Right lobe of liver (tissue), 6 donors: Measurements from ENCODE around the gene TMEM81. TPM values are rescaled to one million over a fixed set of nuclear protein-coding genes. Genes with fewer than 3 reads are reported as not detected.
A peak's percentile ranks its signal among the peaks of the same experiment; 100 is the strongest.

Source experiments
- ATAC-seq, 4 donors: fragments of 200-7000 bp; cut with Tn5 transposase; one replicate each; pipeline ENCODE4 v1.9.1; 2020; ENCODE audit warnings: mild to moderate bottlenecking in 4 of 4, moderate library complexity in 4 of 4
- DNase-seq, 3 donors: peaks; one replicate each; pipeline ENCODE4 v3.0.0-alpha.2; 2020
- H3K27ac ChIP-seq, 3 donors: fragments of 200-600 bp; one replicate each; pipeline ENCODE4 v1.8.0; 2022
- H3K27me3 ChIP-seq, 2 donors: fragments of 200-600 bp; one replicate each; pipeline ENCODE4 v1.8.0; 2022
- H3K36me3 ChIP-seq, 4 donors: fragments of 200-600 bp; sonication (generic) in 1 of 4; one replicate each; pipeline versions ENCODE4 v1.5.1 to v1.8.0; 2017 to 2022; ENCODE audit warnings: control low read depth in 1 of 4
- H3K4me1 ChIP-seq, 4 donors: fragments of 200-600 bp; sonication (generic) in 1 of 4; one replicate each; pipeline versions ENCODE4 v1.5.1 to v1.8.0; 2017 to 2022; ENCODE audit warnings: control low read depth in 1 of 4
- H3K4me3 ChIP-seq, 3 donors: fragments of 200-600 bp; one replicate each; pipeline ENCODE4 v1.8.0; 2022
- H3K9me3 ChIP-seq, 4 donors: fragments of 200-600 bp; sonication (generic) in 1 of 4; one replicate each; pipeline versions ENCODE4 v1.5.1 to v1.8.0; 2017 to 2022; ENCODE audit warnings: control low read depth in 1 of 4
- CTCF ChIP-seq, 4 donors: fragments of 200-600 bp in 3 of 4; fragments of 450-650 bp in 1 of 4; IDR thresholded peaks; one replicate each; pipeline versions ENCODE4 v1.5.1 to v1.8.0; 2016 to 2022; ENCODE audit warnings: antibody characterized with exemption in 4 of 4, mild to moderate bottlenecking in 2 of 4
- POLR2A ChIP-seq: fragments of 450-650 bp; IDR thresholded peaks from one replicate; pipeline ENCODE4 v1.6.1; 2017; ENCODE audit warnings: antibody characterized with exemption, mild to moderate bottlenecking
- WGBS: methylation state at CpG from one replicate; pipeline ENCODE4 v1.1.6; 2018; ENCODE audit warnings: low coverage, low lambda C conversion rate; ENCODE audit not compliant: insufficient coverage; ENCODE audit errors: missing lambda C conversion rate; 5-methylcytosine and 5-hydroxymethylcytosine counted together
- intact Hi-C, 2 donors: fragments of 100-400 bp; cut with DNase I; formaldehyde crosslinking; loops; one replicate each; pipeline versions ENCODE4 v1.11.2 to v1.14.1; 2022
- total RNA-seq, 6 experiments: library from RNA; depleted of rRNA in 2 of 6; stranded (reverse); fragments of >200 nt in 2 of 6; fragmentation: NEBNext Ultra II Directional in 3 of 6; extraction: Animal tissue kit (Norgen Biotek cat#: 25700) in 3 of 6; gene quantifications; one replicate each; pipeline versions ENCODE4 v1.1.0 to v1.2.4, GENCODE V29; 2016 to 2023
- donor health status: DM: no; HTN: yes; CAD: no.
- donor health status: DM: no; HTN: no; CAD: no.
- donor health status: DM: no; HTN: no; CAD: no.
- donor health status: DM: no; HTN: yes; CAD: no.
- donor health status: DM: no; HTN: yes; CAD: no.

TMEM81 gene
- total RNA-seq, 6 experiments from 2014 or later: 0.49 to 2.7 (median 1.8) TPM

GRCh38 chr1:205062895-205063294, 21.4 kb downstream of the TMEM81 start:
- 56% methylated on average over 3 of the region's 3 CpGs for WGBS
- no peak for ATAC-seq
- TF ChIP-seq POLR2A: no peak
- no peak for TF ChIP-seq CTCF (IDR thresholded peaks at IDR 0.05)

GRCh38 chr1:205062319-205062718, 21.9 kb downstream of the TMEM81 start:
- TF ChIP-seq CTCF (IDR thresholded peaks at IDR 0.05) (no peak), POLR2A (no peak)
- Histone ChIP-seq H3K27me3 (no peaks in the 10 kb centered on the region), H3K4me1 (no peaks in the 10 kb centered on the region), H3K36me3 (no peaks in the 10 kb centered on the region), H3K27ac (no peak overlapping the region), H3K9me3 (no peaks in the 10 kb centered on the region), H3K4me3 (no peak overlapping the region)
- WGBS: no CpG with 5 or more reads among the region's 8 CpGs
- no peak for DNase-seq
- no peak for ATAC-seq
- intact Hi-C loops: loop anchor here (5.0 to 10.0 kb wide), 2 partner anchors 75 to 192 kb away; no protein-coding TSS in a partner anchor

More at GRCh38 chr1:205062895-205063294, 21.4 kb downstream of the TMEM81 start:
- H3K4me1 ChIP-seq: no peaks in the 10 kb centered on the region
- H3K27ac ChIP-seq: no peak overlapping the region
- H3K9me3 ChIP-seq: no peaks in the 10 kb centered on the region
- no peaks in the 10 kb centered on the region for H3K27me3 ChIP-seq
- intact Hi-C loops: loop anchor here (5.0 to 10.0 kb wide), 2 partner anchors 76 to 192 kb away; no protein-coding TSS in a partner anchor
- no peaks in the 10 kb centered on the region for H3K36me3 ChIP-seq
- H3K4me3 ChIP-seq: no peak overlapping the region
- DNase-seq: no peak

GRCh38 chr1:205061665-205062069, 22.6 kb downstream of the TMEM81 start:
- ATAC-seq (peak; percentile 70 to 90 (median 87)), DNase-seq (peak in 2 of 3 donors; percentile 63 to 76)
- Histone ChIP-seq H3K9me3 (no peaks in the 10 kb centered on the region), H3K36me3 (no peaks in the 10 kb centered on the region), H3K4me1 (no peaks in the 10 kb centered on the region), H3K4me3 (no peak overlapping the region), H3K27me3 (no peaks in the 10 kb centered on the region), H3K27ac (no peak overlapping the region)
- peak; percentile 86 to 94 (median 88) for TF ChIP-seq CTCF (IDR thresholded peaks at IDR 0.05)
- TF ChIP-seq POLR2A: no peak
- WGBS: 16% methylated on average over 11 of the region's 13 CpGs
- intact Hi-C loops: loop anchor here (5.0 to 10.0 kb wide), 2 partner anchors 74 to 193 kb away; no protein-coding TSS in a partner anchor

- Histone ChIP-seq H3K27me3 (no peaks in the 10 kb centered on the region), H3K27ac (no peak overlapping the region), H3K36me3 (no peaks in the 10 kb centered on the region), H3K9me3 (no peaks in the 10 kb centered on the region), H3K4me3 (no peak overlapping the region), H3K4me1 (no peaks in the 10 kb centered on the region)
- ATAC-seq: peak; percentile 31 to 60 (median 56)
- 100% methylated on average over 1 of the region's 14 CpGs for WGBS
- DNase-seq: no peak
- TF ChIP-seq POLR2A (no peak), CTCF (IDR thresholded peaks at IDR 0.05) (no peak)
- intact Hi-C loops: loop anchor here (5.0 to 10.0 kb wide), 2 partner anchors 74 to 194 kb away; no protein-coding TSS in a partner anchor
Measured at GRCh38 chr1:205061227-205061626, 23.0 kb downstream of the TMEM81 start.
